ENCODE results near the gene ENTPD2. TPM values are rescaled to one million over a fixed set of nuclear protein-coding genes. Genes with fewer than 3 reads are reported as not detected.

The ENTPD2 gene
- total and polyA plus RNA-seq, 2 of the 4 experiments (the other 2 are of a cell fraction), result not detected

DNA sequence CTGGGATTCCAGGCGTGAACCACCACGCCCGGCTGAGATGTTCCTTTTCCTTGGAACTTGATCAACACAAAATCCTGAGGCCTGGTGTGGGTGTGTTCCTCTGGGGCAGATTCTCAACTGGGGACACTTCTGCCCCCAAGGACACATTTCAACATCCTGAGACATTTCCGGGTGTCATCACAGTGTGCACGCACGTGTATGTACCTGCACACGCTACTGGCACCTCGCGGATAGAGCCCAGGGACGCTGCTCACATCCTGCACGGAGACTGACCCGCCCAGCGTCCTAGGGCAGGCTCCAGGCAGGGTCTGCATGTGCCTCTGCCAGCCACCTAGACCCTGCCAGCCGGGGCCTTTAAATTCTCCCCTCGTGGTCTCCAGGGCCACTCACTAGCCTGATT is 8.5 kb upstream of the ENTPD2 start:
- intact Hi-C loops (cut with micrococcal nuclease), result no loop called here
- Histone ChIP-seq H3K4ac (ENCODE audit: low read depth, low read length) (no peak overlapping the region), H3K14ac (replicated peaks; ENCODE audit: low read depth, low read length) (no peak overlapping the region), H3K9me1 (ENCODE audit: insufficient read depth, low read length) (no peaks in the 10 kb centered on the region), H4K20me1 (ENCODE audit: insufficient read depth, low read length) (no peaks in the 10 kb centered on the region), H3K9ac (ENCODE audit: low read depth, low read length) (no peak overlapping the region), H2BK20ac (ENCODE audit: low read depth, low read length) (no peak overlapping the region), H3K79me1 (ENCODE audit: low read depth in 1 of 2, low read length in 2 of 2) (no peaks in the 10 kb centered on the region), H3K23ac (ENCODE audit: low read depth, low read length) (no peak overlapping the region), H3K56ac (ENCODE audit: extremely low read depth, insufficient read depth, low read length) (no peak overlapping the region), H4K91ac (ENCODE audit: insufficient read depth, low read depth, low read length) (no peak overlapping the region), H3K4me3 (ENCODE audit: insufficient read depth, low read depth, low read length) (no peak overlapping the region), H2BK5ac (ENCODE audit: low read depth, low read length, poor library complexity, severe bottlenecking) (no peak overlapping the region), H2AFZ (replicated peaks; ENCODE audit: low read length, poor library complexity) (no peak overlapping the region), H3K36me3 (ENCODE audit: control insufficient read depth, insufficient read depth, low read length) (no peaks in the 10 kb centered on the region), H4K8ac (ENCODE audit: low read depth in 2 of 2, low read length in 2 of 2) (no peak overlapping the region), H3K4me2 (ENCODE audit: low read depth, low read length) (no peak overlapping the region), H4K5ac (ENCODE audit: low read depth, low read length) (no peak overlapping the region), H2AK9ac (replicated peaks; ENCODE audit: low read depth, low read length, poor library complexity) (no peak overlapping the region), H3K4me1 (ENCODE audit: control insufficient read depth, insufficient read depth, low read length) (no peaks in the 10 kb centered on the region), H3K27ac (ENCODE audit: insufficient read depth, low read length) (no peak overlapping the region), H2AK5ac (ENCODE audit: low read depth, low read length) (no peak overlapping the region), H2BK15ac (ENCODE audit: low read depth, low read length) (no peak overlapping the region), H2BK120ac (ENCODE audit: low read depth, low read length) (no peak overlapping the region), H3K27me3 (ENCODE audit: control insufficient read depth, insufficient read depth, low read length) (peaks cover 2% of the 10 kb centered on the region; the same call in 1 of the 2 replicates), H3K9me3 (ENCODE audit: control insufficient read depth, insufficient read depth, low read length) (no peaks in the 10 kb centered on the region), H3K18ac (ENCODE audit: low read depth, low read length) (no peak overlapping the region)
- BruUV-seq (replicated peaks), result no TSS peak
- POLR2A ChIA-PET (ENCODE audit: unreplicated experiment), result no interaction called here
- TF ChIP-seq MXI1 (IDR thresholded peaks at IDR 0.05; ENCODE audit: borderline replicate concordance, low read depth, low read length) (no peak), MAFK (IDR thresholded peaks at IDR 0.05; ENCODE audit: low read depth, low read length) (no peak), NFE2L2 (IDR thresholded peaks at IDR 0.05; ENCODE audit: low read depth, low read length) (no peak), RCOR1 (IDR thresholded peaks at IDR 0.05; ENCODE audit: insufficient replicate concordance, low read length) (no peak), CHD1 (IDR thresholded peaks at IDR 0.05; ENCODE audit: low read depth, low read length) (no peak)
- WGBS, 2 experiments (ENCODE audit: extremely low coverage in 2 of 2, insufficient read length in 1 of 2), result 92% methylated on average over 8 of the region's 15 CpGs; no CpG with 5 or more reads in 1 of the 2 experiments
- CTCF ChIA-PET, result no interaction called here
- ATAC-seq (ENCODE audit: low read depth) (no peak), DNase-seq (no peak)
- in situ Hi-C loops (cut with MboI; ENCODE audit: low sequenced_read_pairs), result no loop called here
- dilution Hi-C loops (cut with HindIII; ENCODE audit: low sequenced_read_pairs, unreplicated experiment), result no loop called here

Data from IMR-90 (cell line).